IMR-90 (cell line): ENCODE data around the gene KCNMB2. TPM values are rescaled to one million over a fixed set of nuclear protein-coding genes. Genes with fewer than 3 reads are reported as not detected.

Source experiments
- ATAC-seq: fragments of 200-7000 bp; cut with Tn5 transposase; 2 replicates; pipeline ENCODE4 v1.9.1; 2020; ENCODE audit warnings: low read depth, mild to moderate bottlenecking, moderate library complexity
- BruUV-seq: library from RNA; stranded (reverse); fragments of 400-500 nt; replicated peaks from 2 replicates; lab custom pipeline; 2021; lab: Mats Ljungman, UMichigan
- CTCF ChIA-PET: fragments of 300-600 bp; formaldehyde crosslinking; extraction: SDS; loops from one replicate; lab custom pipeline; 2021; ENCODE audit warnings: antibody characterized with exemption; lab: Yijun Ruan, JAX
- POLR2A ChIA-PET: fragments of 300-600 bp; sonication (Branson Sonifier 250); formaldehyde crosslinking; loops from one replicate; lab custom pipeline; 2022; ENCODE audit warnings: antibody characterized with exemption; ENCODE audit not compliant: unreplicated experiment; lab: Charles Lee
- DNase-seq: peaks from one replicate; pipeline ENCODE4 v3.0.0; 2013
- H2AFZ ChIP-seq: replicated peaks from 2 replicates; pipeline ENCODE3; 2013; ENCODE audit warnings: low read length, mild to moderate bottlenecking; ENCODE audit not compliant: poor library complexity
- H2AK5ac ChIP-seq: 2 replicates; pipeline ENCODE4 v1.6.1; 2013; ENCODE audit warnings: low read depth, low read length, inconsistent platforms
- H2AK9ac ChIP-seq: replicated peaks from 2 replicates; pipeline ENCODE3; 2013; ENCODE audit warnings: mild to moderate bottlenecking, low read depth, low read length, moderate library complexity; ENCODE audit not compliant: poor library complexity
- H2BK120ac ChIP-seq: 2 replicates; pipeline ENCODE4 v1.6.1; 2013; ENCODE audit warnings: low read depth, low read length, inconsistent platforms
- H2BK15ac ChIP-seq: 3 replicates; pipeline ENCODE4 v1.6.1; 2013; ENCODE audit warnings: low read depth, low read length, inconsistent platforms
- H2BK20ac ChIP-seq: 2 replicates; pipeline ENCODE4 v1.6.1; 2013; ENCODE audit warnings: low read depth, mild to moderate bottlenecking, inconsistent platforms, low read length, moderate library complexity
- H2BK5ac ChIP-seq: 2 replicates; pipeline ENCODE4 v1.6.1; 2013; ENCODE audit warnings: mild to moderate bottlenecking, low read depth, low read length, inconsistent platforms; ENCODE audit not compliant: poor library complexity, severe bottlenecking
- H3K14ac ChIP-seq: replicated peaks from 2 replicates; pipeline ENCODE4 v1.6.1; 2013; ENCODE audit warnings: low read depth, low read length, inconsistent platforms
- H3K18ac ChIP-seq: 2 replicates; pipeline ENCODE4 v1.6.1; 2013; ENCODE audit warnings: low read depth, low read length, control low read depth
- H3K23ac ChIP-seq: 2 replicates; pipeline ENCODE4 v1.6.1; 2013; ENCODE audit warnings: low read depth, low read length, inconsistent platforms
- H3K27ac ChIP-seq: 2 replicates; pipeline ENCODE4 v1.5.1; 2013; ENCODE audit warnings: mild to moderate bottlenecking, control low read depth, low read length; ENCODE audit not compliant: insufficient read depth
- H3K27me3 ChIP-seq: 2 replicates; pipeline ENCODE4 v1.6.1; 2013; ENCODE audit warnings: low read length; ENCODE audit not compliant: control insufficient read depth, insufficient read depth
- H3K36me3 ChIP-seq: 2 replicates; pipeline ENCODE4 v1.6.1; 2013; ENCODE audit warnings: low read length, mixed read lengths; ENCODE audit not compliant: control insufficient read depth, insufficient read depth
- H3K4ac ChIP-seq: 2 replicates; pipeline ENCODE4 v1.6.1; 2013; ENCODE audit warnings: low read depth, low read length, inconsistent platforms
- H3K4me1 ChIP-seq: 2 replicates; pipeline ENCODE4 v1.6.1; 2013; ENCODE audit warnings: low read length, mixed read lengths; ENCODE audit not compliant: control insufficient read depth, insufficient read depth
- H3K4me2 ChIP-seq: 2 replicates; pipeline ENCODE4 v1.6.1; 2013; ENCODE audit warnings: low read depth, mild to moderate bottlenecking, control low read depth, low read length, moderate library complexity
- H3K4me3 ChIP-seq: 2 replicates; pipeline ENCODE4 v1.5.1; 2013; ENCODE audit warnings: low read depth, mild to moderate bottlenecking, control low read depth, low read length, moderate library complexity; ENCODE audit not compliant: insufficient read depth
- H3K56ac ChIP-seq: 2 replicates; pipeline ENCODE4 v1.6.1; 2013; ENCODE audit warnings: low read length, inconsistent platforms; ENCODE audit not compliant: insufficient read depth; ENCODE audit errors: extremely low read depth
- H3K79me1 ChIP-seq, 2 experiments: 2 replicates each; pipeline ENCODE4 v1.6.1; 2013; ENCODE audit warnings: low read length in 2 of 2, inconsistent platforms in 1 of 2, low read depth in 1 of 2
- H3K9ac ChIP-seq: 2 replicates; pipeline ENCODE4 v1.6.1; 2013; ENCODE audit warnings: low read depth, low read length, control low read depth
- H3K9me1 ChIP-seq: 2 replicates; pipeline ENCODE4 v1.6.1; 2013; ENCODE audit warnings: low read length, inconsistent platforms; ENCODE audit not compliant: insufficient read depth
- H3K9me3 ChIP-seq: 2 replicates; pipeline ENCODE4 v1.6.1; 2013; ENCODE audit warnings: low read length; ENCODE audit not compliant: control insufficient read depth, insufficient read depth
- H4K20me1 ChIP-seq: 2 replicates; pipeline ENCODE4 v1.6.1; 2013; ENCODE audit warnings: low read length, inconsistent platforms; ENCODE audit not compliant: insufficient read depth
- H4K5ac ChIP-seq: 2 replicates; pipeline ENCODE4 v1.6.1; 2013; ENCODE audit warnings: mild to moderate bottlenecking, low read depth, low read length, control low read depth
- H4K8ac ChIP-seq, 2 experiments: 2 replicates each; pipeline ENCODE4 v1.6.1; 2013; ENCODE audit warnings: low read depth in 2 of 2, low read length in 2 of 2, control low read depth in 1 of 2, inconsistent platforms in 1 of 2
- H4K91ac ChIP-seq: 2 replicates; pipeline ENCODE4 v1.6.1; 2013; ENCODE audit warnings: low read depth, low read length, inconsistent platforms; ENCODE audit not compliant: insufficient read depth
- BHLHE40 ChIP-seq: fragments of 150-350 bp; IDR thresholded peaks from 2 replicates; pipeline ENCODE4 v1.6.1; 2016; ENCODE audit warnings: mild to moderate bottlenecking, low read depth, low read length
- CEBPB ChIP-seq: IDR thresholded peaks from 2 replicates; pipeline ENCODE4 v1.6.1; 2012; ENCODE audit warnings: low read depth, low read length, improper control_type of control experiment
- CHD1 ChIP-seq: IDR thresholded peaks from 2 replicates; pipeline ENCODE4 v1.6.1; 2012; ENCODE audit warnings: low read depth, low read length, improper control_type of control experiment
- FOS ChIP-seq: fragments of 150-350 bp; IDR thresholded peaks from 2 replicates; pipeline ENCODE4 v1.6.1; 2016; ENCODE audit warnings: low read depth, low read length
- MAFK ChIP-seq: IDR thresholded peaks from 2 replicates; pipeline ENCODE4 v1.6.1; 2012; ENCODE audit warnings: low read depth, low read length, improper control_type of control experiment
- MAZ ChIP-seq: IDR thresholded peaks from 2 replicates; pipeline ENCODE4 v1.6.1; 2012; ENCODE audit warnings: low read depth, mild to moderate bottlenecking, low read length, improper control_type of control experiment, moderate library complexity, borderline replicate concordance
- MXI1 ChIP-seq: IDR thresholded peaks from 2 replicates; pipeline ENCODE4 v1.6.1; 2012; ENCODE audit warnings: low read depth, mild to moderate bottlenecking, low read length, moderate library complexity, borderline replicate concordance
- NFE2L2 ChIP-seq: fragments of 150-350 bp; IDR thresholded peaks from 2 replicates; pipeline ENCODE4 v1.6.1; 2016; ENCODE audit warnings: low read depth, mild to moderate bottlenecking, low read length
- RAD21 ChIP-seq: IDR thresholded peaks from 2 replicates; pipeline ENCODE4 v1.6.1; 2012; ENCODE audit warnings: low read length, improper control_type of control experiment
- RCOR1 ChIP-seq: IDR thresholded peaks from 2 replicates; pipeline ENCODE4 v1.6.1; 2012; ENCODE audit warnings: mild to moderate bottlenecking, low read length, improper control_type of control experiment; ENCODE audit not compliant: insufficient replicate concordance
- RFX5 ChIP-seq: IDR thresholded peaks from 2 replicates; pipeline ENCODE4 v1.8.0; 2012; ENCODE audit warnings: low read depth, mild to moderate bottlenecking, low read length, moderate library complexity
- whole genome bisulfite sequencing, 2 experiments: methylation state at CpG; one replicate each; pipeline versions ENCODE4 v1.1.5 to v1.1.7; 2013; ENCODE audit warnings: missing lambda C conversion rate in 2 of 2; ENCODE audit not compliant: insufficient read length in 1 of 2; ENCODE audit errors: extremely low coverage in 2 of 2; 5-methylcytosine and 5-hydroxymethylcytosine counted together
- dilution Hi-C: fragments of 300-500 bp; cut with HindIII; formaldehyde crosslinking; loops from one replicate; pipeline ENCODE4 v1.14.3; 2018; ENCODE audit warnings: low sequenced_read_pairs; ENCODE audit not compliant: unreplicated experiment
- in situ Hi-C: fragments of 300-500 bp; cut with MboI; formaldehyde crosslinking; loops from 3 replicates; pipeline ENCODE4 v1.14.3; 2019; ENCODE audit warnings: low sequenced_read_pairs, inconsistent platforms, mixed read lengths
- intact Hi-C: fragments of 100-400 bp; cut with micrococcal nuclease; formaldehyde crosslinking; loops from 2 replicates; pipeline ENCODE4 v1.10.0; 2022
- polyA plus RNA-seq, 3 experiments: library from polyadenylated mRNA; depleted of rRNA; stranded (reverse); fragments of >200 nt; gene quantifications; 2 replicates each; pipeline ENCODE4 v1.2.3, GENCODE V29; 2012; ENCODE audit warnings: low replicate concordance in 1 of 3
- total RNA-seq: library from RNA; depleted of rRNA; stranded (reverse); fragments of >200 nt; gene quantifications from 2 replicates; pipeline ENCODE4 v1.2.3, GENCODE V29; 2012
- TF ChIP-seq, protein P1 (sequence below): fragments of 150-350 bp; IDR thresholded peaks from 2 replicates; pipeline ENCODE4 v1.6.1; 2016; ENCODE audit warnings: low read depth, mild to moderate bottlenecking, low read length, moderate library complexity, borderline replicate concordance
- TF ChIP-seq, protein P2 (sequence below): conservative IDR thresholded peaks from 2 replicates; pipeline ENCODE4 v1.5.1; 2012; ENCODE audit warnings: mild to moderate bottlenecking, low read depth, low read length, improper control_type of control experiment

The KCNMB2 gene
- total and polyA plus RNA-seq, 2 of the 4 experiments (the other 2 are of a cell fraction), result not detected

DNA sequence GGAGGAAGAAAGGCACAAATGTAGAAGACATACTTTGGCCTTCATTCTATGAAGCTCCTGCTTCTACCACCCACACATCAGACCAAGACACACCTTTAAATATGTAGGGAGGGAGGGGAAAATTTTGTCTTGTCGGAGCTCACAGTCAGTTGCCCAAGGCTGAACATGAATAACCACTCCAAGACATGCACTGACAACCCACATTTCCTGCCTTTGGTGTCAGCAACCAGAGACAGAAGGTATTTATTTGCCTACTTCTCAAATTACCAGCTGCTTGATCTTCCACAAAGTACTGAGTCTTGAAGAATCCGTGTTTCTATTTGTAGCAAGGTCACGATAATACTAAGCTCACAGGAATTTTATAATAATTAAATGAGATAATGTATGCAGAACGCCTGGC, 169.7 kb downstream of the KCNMB2 start:
- peak; percentile 60 for DNase-seq

More for the DNA sequence above, 169.7 kb downstream of the KCNMB2 start:
- H3K18ac ChIP-seq, result peak overlapping the region; percentile 89
- peak overlapping the region; percentile 54; the same call in 2 of the 3 replicates for H2BK15ac ChIP-seq
- no peak overlapping the region for H3K9ac ChIP-seq
- POLR2A ChIA-PET, result no interaction called here
- in situ Hi-C loops, result no loop called here
- intact Hi-C loops, result loop anchor here (10.0 kb wide), 1 partner anchor 271 kb away; no protein-coding TSS in a partner anchor
- CTCF ChIA-PET, result no interaction called here
- no peaks in the 10 kb centered on the region for H4K20me1 ChIP-seq
- peak overlapping the region; percentile 69 for H2BK5ac ChIP-seq
- no peak overlapping the region; the same call in 1 of the 2 replicates for H3K23ac ChIP-seq
- 0 out of 4 replicates have a peak overlapping the region, but pooled peaks of 1 of the 2 experiments have one; percentile 39 for H4K8ac ChIP-seq
- peak; percentile 37 for ATAC-seq
- peak overlapping the region; percentile 79; the same call in 1 of the 2 replicates for H3K4me2 ChIP-seq
- H3K56ac ChIP-seq, result no peak overlapping the region
- no peak for TF ChIP-seq NFE2L2
- TF ChIP-seq BHLHE40, result no peak
- TF ChIP-seq RAD21, result no peak
- TF ChIP-seq, protein P1, sequence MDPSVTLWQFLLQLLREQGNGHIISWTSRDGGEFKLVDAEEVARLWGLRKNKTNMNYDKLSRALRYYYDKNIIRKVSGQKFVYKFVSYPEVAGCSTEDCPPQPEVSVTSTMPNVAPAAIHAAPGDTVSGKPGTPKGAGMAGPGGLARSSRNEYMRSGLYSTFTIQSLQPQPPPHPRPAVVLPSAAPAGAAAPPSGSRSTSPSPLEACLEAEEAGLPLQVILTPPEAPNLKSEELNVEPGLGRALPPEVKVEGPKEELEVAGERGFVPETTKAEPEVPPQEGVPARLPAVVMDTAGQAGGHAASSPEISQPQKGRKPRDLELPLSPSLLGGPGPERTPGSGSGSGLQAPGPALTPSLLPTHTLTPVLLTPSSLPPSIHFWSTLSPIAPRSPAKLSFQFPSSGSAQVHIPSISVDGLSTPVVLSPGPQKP, result no peak
- TF ChIP-seq CEBPB, result no peak
- TF ChIP-seq CHD1, result no peak
- TF ChIP-seq MXI1, result no peak
- TF ChIP-seq RCOR1, result no peak
- no peak for TF ChIP-seq FOS
- TF ChIP-seq RFX5, result no peak
- TF ChIP-seq, protein P2, sequence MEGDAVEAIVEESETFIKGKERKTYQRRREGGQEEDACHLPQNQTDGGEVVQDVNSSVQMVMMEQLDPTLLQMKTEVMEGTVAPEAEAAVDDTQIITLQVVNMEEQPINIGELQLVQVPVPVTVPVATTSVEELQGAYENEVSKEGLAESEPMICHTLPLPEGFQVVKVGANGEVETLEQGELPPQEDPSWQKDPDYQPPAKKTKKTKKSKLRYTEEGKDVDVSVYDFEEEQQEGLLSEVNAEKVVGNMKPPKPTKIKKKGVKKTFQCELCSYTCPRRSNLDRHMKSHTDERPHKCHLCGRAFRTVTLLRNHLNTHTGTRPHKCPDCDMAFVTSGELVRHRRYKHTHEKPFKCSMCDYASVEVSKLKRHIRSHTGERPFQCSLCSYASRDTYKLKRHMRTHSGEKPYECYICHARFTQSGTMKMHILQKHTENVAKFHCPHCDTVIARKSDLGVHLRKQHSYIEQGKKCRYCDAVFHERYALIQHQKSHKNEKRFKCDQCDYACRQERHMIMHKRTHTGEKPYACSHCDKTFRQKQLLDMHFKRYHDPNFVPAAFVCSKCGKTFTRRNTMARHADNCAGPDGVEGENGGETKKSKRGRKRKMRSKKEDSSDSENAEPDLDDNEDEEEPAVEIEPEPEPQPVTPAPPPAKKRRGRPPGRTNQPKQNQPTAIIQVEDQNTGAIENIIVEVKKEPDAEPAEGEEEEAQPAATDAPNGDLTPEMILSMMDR, result no peak
- TF ChIP-seq MAZ, result no peak
- no peak for TF ChIP-seq MAFK
- no TSS peak for BruUV-seq
- peak overlapping the region; percentile 63; the same call in 1 of the 2 replicates for H3K4ac ChIP-seq
- peak overlapping the region; percentile 10; the same call in 1 of the 2 replicates for H4K91ac ChIP-seq
- no peaks in the 10 kb centered on the region for H3K9me3 ChIP-seq
- dilution Hi-C loops, result no loop called here
- H3K4me3 ChIP-seq, result no peak overlapping the region
- H2AK5ac ChIP-seq, result no peak overlapping the region
- H4K5ac ChIP-seq, result peak overlapping the region; percentile 17; the same call in 1 of the 2 replicates
- H3K27me3 ChIP-seq, result no peaks in the 10 kb centered on the region
- no peaks in the 10 kb centered on the region for H3K79me1 ChIP-seq
- H3K36me3 ChIP-seq, result no peaks in the 10 kb centered on the region
- peak overlapping the region; percentile 77; the same call in 1 of the 2 replicates for H2BK120ac ChIP-seq
- no peak overlapping the region for H2AK9ac ChIP-seq
- peak overlapping the region; percentile 90; the same call in 1 of the 2 replicates for H2BK20ac ChIP-seq
- H3K27ac ChIP-seq, result no peak overlapping the region; the same call in 1 of the 2 replicates
- peaks cover 4% of the 10 kb centered on the region; the same call in 1 of the 2 replicates for H3K9me1 ChIP-seq
- H2AFZ ChIP-seq, result peak overlapping the region; percentile 19
- peaks cover 26% of the 10 kb centered on the region for H3K4me1 ChIP-seq
- no CpG with 5 or more reads among the region's 4 CpGs for WGBS, 2 experiments
- peak overlapping the region; percentile 61; the same call in 1 of the 2 replicates for H3K14ac ChIP-seq
